Mesenchymal stem cell (in vitro differentiated cells and primary cell): ENCODE data around the gene BTBD2.
A peak's percentile ranks its signal among the peaks of the same experiment; 100 is the strongest.

Experiments
- DNase-seq: peaks from one replicate; pipeline ENCODE4 v3.0.0-alpha.2; 2013
- H2AFZ ChIP-seq: one replicate; pipeline ENCODE4 v1.6.1; 2013; ENCODE audit warnings: low read depth, mild to moderate bottlenecking, control low read depth, inconsistent platforms, low read length, moderate library complexity
- H2AK5ac ChIP-seq: 2 replicates; pipeline ENCODE4 v1.6.1; 2013; ENCODE audit warnings: low read length, moderate library complexity, mild to moderate bottlenecking, inconsistent platforms; ENCODE audit not compliant: severe bottlenecking
- H2BK120ac ChIP-seq: one replicate; pipeline ENCODE4 v1.6.1; 2013; ENCODE audit warnings: low read depth, mild to moderate bottlenecking, inconsistent platforms, low read length, moderate library complexity
- H2BK12ac ChIP-seq, 2 experiments: one replicate each; pipeline ENCODE4 v1.6.1; 2013; ENCODE audit warnings: inconsistent platforms in 2 of 2, low read length in 2 of 2, mild to moderate bottlenecking in 2 of 2, moderate library complexity in 2 of 2, control low read depth in 1 of 2
- H2BK15ac ChIP-seq: one replicate; pipeline ENCODE4 v1.6.1; 2013; ENCODE audit warnings: mild to moderate bottlenecking, low read depth, inconsistent platforms; ENCODE audit not compliant: poor library complexity, severe bottlenecking
- H2BK5ac ChIP-seq: 2 replicates; pipeline ENCODE4 v1.6.1; 2013; ENCODE audit warnings: low read depth, mild to moderate bottlenecking, low read length, control low read depth, inconsistent platforms; ENCODE audit not compliant: poor library complexity, severe bottlenecking
- H3K14ac ChIP-seq, 2 experiments: one replicate each; pipeline ENCODE4 v1.6.1; 2013; ENCODE audit warnings: inconsistent platforms in 2 of 2, low read length in 2 of 2, control low read depth in 1 of 2, mild to moderate bottlenecking in 1 of 2, moderate library complexity in 1 of 2
- H3K18ac ChIP-seq, 2 experiments: one replicate each; pipeline ENCODE4 v1.6.1; 2013; ENCODE audit warnings: inconsistent platforms in 2 of 2, low read length in 2 of 2, control low read depth in 1 of 2, low read depth in 1 of 2, mild to moderate bottlenecking in 1 of 2
- H3K23ac ChIP-seq, 2 experiments: one replicate each; pipeline ENCODE4 v1.6.1; 2013; ENCODE audit warnings: inconsistent platforms in 2 of 2, low read length in 2 of 2, mild to moderate bottlenecking in 2 of 2, moderate library complexity in 2 of 2, control low read depth in 1 of 2
- H3K27ac ChIP-seq: 2 replicates; pipeline ENCODE4 v1.5.1; 2013; ENCODE audit warnings: mild to moderate bottlenecking, moderate library complexity, low read length, control low read depth, inconsistent platforms; ENCODE audit not compliant: poor library complexity, severe bottlenecking
- H3K27me3 ChIP-seq, 2 experiments: 2 replicates each; pipeline versions ENCODE4 v1.6.1 to v1.7.0; 2013; ENCODE audit warnings: low read length in 2 of 2, mild to moderate bottlenecking in 2 of 2, moderate library complexity in 2 of 2, control low read depth in 1 of 2, inconsistent platforms in 1 of 2; ENCODE audit not compliant: control insufficient read depth in 1 of 2, insufficient read depth in 1 of 2
- H3K36me3 ChIP-seq, 2 experiments: 2 replicates each; pipeline versions ENCODE4 v1.6.1 to v1.7.0; 2013; ENCODE audit warnings: low read length in 2 of 2, control low read depth in 1 of 2, inconsistent platforms in 1 of 2, low read depth in 1 of 2, mild to moderate bottlenecking in 1 of 2; ENCODE audit not compliant: insufficient read depth in 2 of 2, control insufficient read depth in 1 of 2
- H3K4ac ChIP-seq, 2 experiments: one replicate each; pipeline ENCODE4 v1.6.1; 2013; ENCODE audit warnings: inconsistent platforms in 2 of 2, low read length in 2 of 2, mild to moderate bottlenecking in 2 of 2, moderate library complexity in 2 of 2, control low read depth in 1 of 2, low read depth in 1 of 2
- H3K4me1 ChIP-seq: 2 replicates; pipeline ENCODE4 v1.6.1; 2013; ENCODE audit warnings: low read depth, low read length, control low read depth; ENCODE audit not compliant: control insufficient read depth, insufficient read depth
- H3K4me2 ChIP-seq: 2 replicates; pipeline ENCODE4 v1.6.1; 2013; ENCODE audit warnings: low read length, mild to moderate bottlenecking, inconsistent platforms; ENCODE audit not compliant: poor library complexity, severe bottlenecking
- H3K4me3 ChIP-seq, 2 experiments: 2 replicates each; pipeline versions ENCODE4 v1.5.1 to v1.7.0; 2013; ENCODE audit warnings: low read length in 2 of 2, mild to moderate bottlenecking in 2 of 2, control low read depth in 1 of 2, low read depth in 1 of 2; ENCODE audit not compliant: insufficient read depth in 1 of 2
- H3K79me1 ChIP-seq: replicated peaks from 2 replicates; pipeline ENCODE4 v1.6.1; 2013; ENCODE audit warnings: mild to moderate bottlenecking, control low read depth, low read length, inconsistent platforms; ENCODE audit not compliant: poor library complexity, severe bottlenecking
- H3K9ac ChIP-seq: 2 replicates; pipeline ENCODE4 v1.7.0; 2013; ENCODE audit warnings: mild to moderate bottlenecking, low read length, moderate library complexity
- H3K9me3 ChIP-seq: 2 replicates; pipeline ENCODE4 v1.7.0; 2013; ENCODE audit warnings: mild to moderate bottlenecking, low read length; ENCODE audit not compliant: control insufficient read depth
- H4K8ac ChIP-seq: one replicate; pipeline ENCODE4 v1.6.1; 2013; ENCODE audit warnings: inconsistent platforms, mild to moderate bottlenecking, low read length, moderate library complexity
- H4K91ac ChIP-seq: one replicate; pipeline ENCODE4 v1.6.1; 2013; ENCODE audit warnings: mild to moderate bottlenecking, low read length, inconsistent platforms
- WGBS: methylation state at CpG from one replicate; pipeline ENCODE4 v1.1.7; 2013; ENCODE audit warnings: mixed read lengths; 5-methylcytosine and 5-hydroxymethylcytosine counted together

Gene BTBD2

GRCh38 chr19:2056837-2057192 is 41.3 kb upstream of the BTBD2 start:
- Histone ChIP-seq H3K36me3 (no peaks in the 10 kb centered on the region), H2AK5ac (peak overlapping the region; percentile 76), H4K8ac (peak overlapping the region; percentile 38), H3K4me2 (no peak overlapping the region), H3K4ac (peak overlapping the region; percentile 16 to 92), H4K91ac (peak overlapping the region; percentile 40), H3K23ac (peak overlapping the region in 1 of 2 experiments; percentile 87), H3K79me1 (no peaks in the 10 kb centered on the region), H2BK15ac (peak overlapping the region; percentile 44), H3K14ac (peak overlapping the region in 1 of 2 experiments; percentile 79), H2AFZ (no peak overlapping the region), H3K4me1 (peaks cover 54% of the 10 kb centered on the region), H2BK12ac (peak overlapping the region; percentile 29 to 100), H3K18ac (peak overlapping the region in 1 of 2 experiments; percentile 91), H3K4me3 (no peak overlapping the region), H2BK120ac (no peak overlapping the region), H3K27me3 (no peaks in the 10 kb centered on the region), H2BK5ac (no peak overlapping the region), H3K9me3 (no peaks in the 10 kb centered on the region), H3K9ac (no peak overlapping the region), H3K27ac (no peak overlapping the region)
- no peak for DNase-seq
- WGBS, result 76% methylated on average over 5 of the region's 5 CpGs

- peak overlapping the region; percentile 60 for H3K4me2 ChIP-seq
- peak; percentile 58 for DNase-seq
- peak overlapping the region; percentile 78 for H3K9ac ChIP-seq
- H4K91ac ChIP-seq, result peak overlapping the region; percentile 98
- no peak overlapping the region for H2AFZ ChIP-seq
- no peaks in the 10 kb centered on the region for H3K9me3 ChIP-seq
- peak overlapping the region; percentile 0 for H3K27ac ChIP-seq
- H3K23ac ChIP-seq, result peak overlapping the region in 1 of 2 experiments; percentile 40
- H2BK12ac ChIP-seq, result peak overlapping the region; percentile 70 to 96
- H2AK5ac ChIP-seq, result peak overlapping the region; percentile 85
- H3K4me1 ChIP-seq, result peaks cover 58% of the 10 kb centered on the region
- peak overlapping the region; percentile 99 for H4K8ac ChIP-seq
- H3K4ac ChIP-seq, result peak overlapping the region; percentile 91 to 93
- no peaks in the 10 kb centered on the region for H3K36me3 ChIP-seq
- no peaks in the 10 kb centered on the region for H3K27me3 ChIP-seq
- peak overlapping the region; percentile 66 for H2BK5ac ChIP-seq
- no peaks in the 10 kb centered on the region for H3K79me1 ChIP-seq
- H3K18ac ChIP-seq, result peak overlapping the region; percentile 92 to 95
- peak overlapping the region; percentile 80 for H2BK120ac ChIP-seq
- 45% methylated on average over 18 of the region's 22 CpGs for WGBS
- peak overlapping the region in 1 of 2 experiments; percentile 93 for H3K14ac ChIP-seq
- H3K4me3 ChIP-seq, result peak overlapping the region in 1 of 2 experiments; percentile 67
- peak overlapping the region; percentile 92 for H2BK15ac ChIP-seq
Measured at GRCh38 chr19:2055931-2056836, 40.7 kb upstream of the BTBD2 start.

- Histone ChIP-seq H3K36me3 (no peaks in the 10 kb centered on the region), H2BK12ac (peak overlapping the region; percentile 63 to 76), H3K14ac (no peak overlapping the region), H3K4me2 (no peak overlapping the region), H3K9ac (no peak overlapping the region), H3K9me3 (no peaks in the 10 kb centered on the region), H4K8ac (no peak overlapping the region), H3K4me1 (peaks cover 51% of the 10 kb centered on the region), H2AFZ (no peak overlapping the region), H2BK120ac (no peak overlapping the region), H2BK5ac (no peak overlapping the region), H2BK15ac (no peak overlapping the region), H3K79me1 (no peaks in the 10 kb centered on the region), H3K23ac (no peak overlapping the region), H3K18ac (peak overlapping the region; percentile 23 to 60), H3K4me3 (no peak overlapping the region), H3K4ac (peak overlapping the region; percentile 15 to 49), H4K91ac (peak overlapping the region; percentile 73), H3K27ac (no peak overlapping the region), H3K27me3 (no peaks in the 10 kb centered on the region), H2AK5ac (peak overlapping the region; percentile 44)
- DNase-seq, result no peak
- 87% methylated on average over 7 of the region's 8 CpGs for WGBS
Measured at GRCh38 chr19:2054763-2055162, 39.2 kb upstream of the BTBD2 start.

GRCh38 chr19:2053601-2054389 is 38.3 kb upstream of the BTBD2 start:
- 93% methylated on average over 24 of the region's 24 CpGs for WGBS
- peak overlapping the region; percentile 17 for H2BK15ac ChIP-seq
- no peak overlapping the region for H3K14ac ChIP-seq
- no peaks in the 10 kb centered on the region for H3K27me3 ChIP-seq
- peaks cover 5 to 6% of the 10 kb centered on the region in 2 experiments for H3K36me3 ChIP-seq
- no peak overlapping the region for H3K23ac ChIP-seq
- no peaks in the 10 kb centered on the region for H3K9me3 ChIP-seq
- H3K9ac ChIP-seq, result no peak overlapping the region
- H4K8ac ChIP-seq, result no peak overlapping the region
- no peak overlapping the region for H2BK5ac ChIP-seq
- peak overlapping the region in 1 of 2 experiments; percentile 19 for H2BK12ac ChIP-seq
- no peak overlapping the region for H3K4me3 ChIP-seq
- no peak overlapping the region for H3K27ac ChIP-seq
- H3K4me1 ChIP-seq, result peaks cover 51% of the 10 kb centered on the region
- no peaks in the 10 kb centered on the region for H3K79me1 ChIP-seq
- H3K4ac ChIP-seq, result no peak overlapping the region
- peak overlapping the region in 1 of 2 experiments; percentile 3 for H3K18ac ChIP-seq
- H2AFZ ChIP-seq, result no peak overlapping the region
- H2AK5ac ChIP-seq, result no peak overlapping the region
- no peak for DNase-seq
- H2BK120ac ChIP-seq, result no peak overlapping the region
- no peak overlapping the region for H3K4me2 ChIP-seq
- H4K91ac ChIP-seq, result no peak overlapping the region
